KBM-7 (cell line): ENCODE measurements around the gene TNFAIP2.

Source experiments
- DNase-seq: peaks from one replicate; pipeline ENCODE4 v3.0.0-alpha.2; 2015
- in situ Hi-C: fragments of 300-500 bp; cut with MboI; formaldehyde crosslinking; loops from 2 replicates; pipeline ENCODE4 v1.14.3; 2020; ENCODE audit warnings: low sequenced_read_pairs, low pct_unique_long_range_greater_than_20kb, mixed read lengths

TNFAIP2 gene

DNA sequence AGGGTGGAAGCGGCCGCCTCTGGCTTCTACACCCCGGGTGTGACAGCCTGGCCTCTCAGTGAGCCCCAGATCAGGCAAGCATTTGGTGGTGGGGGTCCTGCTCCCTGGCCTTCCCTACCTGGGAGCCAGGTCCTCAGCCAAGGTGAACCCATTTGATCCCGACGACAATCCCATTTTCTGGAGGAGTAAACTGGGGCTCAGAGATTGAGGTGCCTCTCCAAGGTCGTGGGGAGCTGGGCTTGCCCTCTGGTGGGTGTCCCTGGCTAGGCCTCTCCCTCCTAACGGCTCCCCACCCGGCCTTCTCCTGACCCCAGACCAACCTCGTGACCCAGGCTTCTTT is 31.4 kb upstream of the TNFAIP2 start:
- in situ Hi-C loops: loop anchor here (25.0 kb wide), 1 partner anchor 195 kb away; no protein-coding TSS in a partner anchor
- no peak for DNase-seq

DNA sequence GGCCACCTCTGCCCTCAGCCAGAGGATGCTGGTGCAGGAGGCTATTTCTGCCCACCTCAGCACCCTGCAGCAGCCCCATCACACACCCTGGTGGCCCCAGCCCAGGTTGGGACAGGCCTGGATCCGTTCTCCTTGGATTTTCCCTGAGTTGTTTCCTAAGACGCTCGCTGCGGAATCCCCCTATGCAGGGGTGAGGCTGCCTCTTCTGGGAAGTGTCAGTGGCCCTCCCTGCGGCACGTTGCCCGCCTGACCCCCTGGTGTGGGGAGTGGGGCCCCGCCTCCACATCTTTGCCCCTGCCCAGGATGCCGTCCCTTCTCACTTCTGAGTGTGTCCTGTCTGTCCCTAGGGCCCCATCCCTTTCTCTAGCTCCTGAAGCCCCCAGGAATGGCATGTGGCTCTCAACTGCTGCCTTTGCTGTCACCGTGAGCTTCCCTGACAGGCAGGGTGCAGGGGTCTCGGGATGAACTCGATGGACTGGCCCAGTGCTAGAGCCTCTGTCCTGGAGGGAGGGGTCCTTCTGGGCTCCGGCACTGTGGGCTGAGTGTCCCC is 29.3 kb upstream of the TNFAIP2 start:
- in situ Hi-C loops: loop anchor here (25.0 kb wide), 1 partner anchor 193 kb away; no protein-coding TSS in a partner anchor
- DNase-seq: no peak

DNA sequence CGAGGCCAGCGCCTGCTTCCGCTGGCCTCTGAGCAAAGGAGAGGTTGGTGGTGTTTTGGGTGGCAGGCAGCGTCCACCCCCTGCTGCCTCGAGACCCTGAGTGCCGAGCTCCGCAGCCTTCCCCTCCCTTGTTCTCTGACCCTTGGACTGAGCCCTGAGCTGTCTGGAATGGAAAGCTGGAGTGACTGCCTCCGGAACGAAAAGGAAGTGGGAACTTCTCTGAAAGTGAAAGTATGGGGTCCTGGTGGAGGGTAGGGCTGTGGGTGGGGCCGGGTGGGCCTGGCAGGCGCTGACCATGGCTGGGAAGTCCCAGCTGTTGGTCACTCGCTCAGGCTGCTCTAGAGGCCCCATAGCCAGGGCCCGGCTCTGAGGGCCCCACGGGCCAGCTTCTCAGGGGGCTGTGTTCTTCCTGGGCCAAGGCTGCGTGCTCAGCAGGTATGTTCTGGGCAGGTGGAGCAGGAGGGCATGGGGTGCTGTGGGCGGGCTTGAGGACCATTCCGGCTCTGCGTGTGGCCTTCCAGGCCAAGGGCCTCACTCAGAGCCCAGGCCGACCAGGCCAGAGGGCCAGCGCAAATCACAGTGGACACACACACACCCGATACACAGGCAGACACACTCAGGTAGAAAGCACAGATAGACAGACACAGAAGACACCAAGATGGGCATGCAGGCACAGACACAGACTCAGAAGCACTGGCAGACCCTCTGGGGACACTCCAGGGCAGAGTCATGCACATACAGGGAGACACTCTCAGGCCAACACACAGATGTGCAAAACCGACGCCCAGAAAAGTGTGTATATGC is 28.7 kb upstream of the TNFAIP2 start, which contains the start of gene EXOC3L4:
Gene EXOC3L4, plus strand, starts transcription at position 320 of the 804 bp plus-strand sequence. CDS start 5,495 bp downstream, outside the sequence.
- no peak for DNase-seq
- in situ Hi-C loops: loop anchor here (25.0 kb wide), 1 partner anchor 193 kb away; no protein-coding TSS in a partner anchor

DNA sequence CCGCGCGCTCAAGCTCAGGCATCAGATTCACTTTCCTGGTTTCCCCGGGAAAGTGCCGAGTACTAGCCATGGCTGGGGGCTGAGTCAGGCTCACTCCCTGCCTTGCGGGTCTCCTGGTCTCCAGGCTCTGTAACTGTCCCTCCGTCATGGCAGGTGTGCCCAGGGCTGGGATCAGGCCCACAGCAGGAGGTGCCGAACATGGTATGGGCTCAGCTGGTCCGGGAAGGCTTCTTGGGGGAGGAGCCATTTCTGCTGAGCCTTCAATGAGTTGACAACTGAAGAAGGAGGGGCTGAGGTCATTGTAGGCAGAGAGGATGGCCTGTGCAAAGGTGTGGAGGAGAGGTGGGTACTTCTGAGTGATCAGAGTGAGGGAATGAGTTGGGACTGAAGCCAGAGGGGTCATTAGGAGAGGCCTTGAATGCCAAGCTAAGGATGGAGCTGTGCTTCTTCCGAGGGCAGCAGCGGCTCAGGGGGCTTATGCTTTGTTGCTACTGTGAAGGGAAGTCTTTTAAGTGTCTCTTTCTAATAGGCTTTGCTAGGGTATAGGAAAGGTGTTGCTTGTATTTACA is 28.0 kb upstream of the TNFAIP2 start:
- in situ Hi-C loops: loop anchor here (25.0 kb wide), 1 partner anchor 192 kb away; no protein-coding TSS in a partner anchor
- DNase-seq: no peak

DNA sequence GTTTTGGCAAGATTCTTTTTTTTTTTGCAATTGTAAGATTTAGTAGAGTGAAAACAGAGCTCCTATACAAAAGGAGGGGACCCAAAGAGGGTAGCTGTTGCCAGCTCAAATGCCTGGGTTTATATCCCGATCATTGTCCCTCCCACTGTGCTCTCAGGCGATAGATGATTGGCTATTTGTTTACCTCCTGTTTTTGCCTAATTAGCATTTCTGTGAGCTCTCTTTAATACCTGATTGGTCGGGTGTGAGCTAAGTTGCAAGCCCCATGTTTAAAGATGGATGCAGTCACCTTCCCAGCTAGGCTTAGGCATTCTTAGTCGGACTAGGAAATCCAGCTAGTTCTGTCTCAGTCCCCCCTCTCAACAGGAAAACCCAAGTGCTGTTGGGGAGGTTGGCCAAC is 26.9 kb upstream of the TNFAIP2 start:
- in situ Hi-C loops: loop anchor here (25.0 kb wide), 1 partner anchor 191 kb away; no protein-coding TSS in a partner anchor
- DNase-seq: no peak

DNA sequence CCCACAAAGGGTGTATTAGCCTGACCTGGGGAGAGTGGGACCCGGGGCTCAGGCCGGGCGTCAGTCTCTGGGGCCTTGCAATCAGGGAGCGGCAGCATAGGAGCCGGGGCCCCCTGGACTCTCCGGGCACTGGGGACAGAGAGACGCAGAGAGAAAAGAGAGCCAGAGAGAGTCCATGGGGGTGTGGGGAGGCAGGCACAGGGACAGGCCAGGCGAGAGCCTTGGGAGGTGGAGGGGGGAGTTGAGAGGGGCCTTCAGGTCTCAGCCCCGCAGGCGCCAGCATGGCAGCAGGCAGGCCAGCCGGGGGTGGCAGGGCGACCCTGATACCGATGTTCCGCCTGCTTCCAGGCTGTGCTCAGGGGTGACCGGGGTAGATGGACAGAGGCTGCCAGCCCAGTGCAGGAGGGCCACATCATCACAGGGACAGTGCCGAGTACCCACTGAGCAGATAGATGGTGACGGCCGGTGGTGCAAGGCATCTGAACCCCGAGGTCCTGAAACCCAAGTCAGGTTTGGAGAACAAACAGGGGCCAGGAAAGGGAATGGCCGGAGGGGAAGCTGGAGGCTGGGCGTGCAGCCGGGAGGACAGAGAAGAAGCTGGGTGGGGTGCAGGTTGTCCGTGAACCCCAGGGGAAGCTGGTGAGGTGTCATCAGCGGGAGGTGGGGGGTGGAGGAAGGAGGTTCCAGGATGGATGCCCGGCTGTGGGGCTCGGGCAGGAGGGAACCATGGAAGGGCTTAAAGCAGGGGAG is 25.8 kb upstream of the TNFAIP2 start:
- in situ Hi-C loops: loop anchor here (25.0 kb wide), 1 partner anchor 190 kb away; no protein-coding TSS in a partner anchor
- DNase-seq: no peak

DNA sequence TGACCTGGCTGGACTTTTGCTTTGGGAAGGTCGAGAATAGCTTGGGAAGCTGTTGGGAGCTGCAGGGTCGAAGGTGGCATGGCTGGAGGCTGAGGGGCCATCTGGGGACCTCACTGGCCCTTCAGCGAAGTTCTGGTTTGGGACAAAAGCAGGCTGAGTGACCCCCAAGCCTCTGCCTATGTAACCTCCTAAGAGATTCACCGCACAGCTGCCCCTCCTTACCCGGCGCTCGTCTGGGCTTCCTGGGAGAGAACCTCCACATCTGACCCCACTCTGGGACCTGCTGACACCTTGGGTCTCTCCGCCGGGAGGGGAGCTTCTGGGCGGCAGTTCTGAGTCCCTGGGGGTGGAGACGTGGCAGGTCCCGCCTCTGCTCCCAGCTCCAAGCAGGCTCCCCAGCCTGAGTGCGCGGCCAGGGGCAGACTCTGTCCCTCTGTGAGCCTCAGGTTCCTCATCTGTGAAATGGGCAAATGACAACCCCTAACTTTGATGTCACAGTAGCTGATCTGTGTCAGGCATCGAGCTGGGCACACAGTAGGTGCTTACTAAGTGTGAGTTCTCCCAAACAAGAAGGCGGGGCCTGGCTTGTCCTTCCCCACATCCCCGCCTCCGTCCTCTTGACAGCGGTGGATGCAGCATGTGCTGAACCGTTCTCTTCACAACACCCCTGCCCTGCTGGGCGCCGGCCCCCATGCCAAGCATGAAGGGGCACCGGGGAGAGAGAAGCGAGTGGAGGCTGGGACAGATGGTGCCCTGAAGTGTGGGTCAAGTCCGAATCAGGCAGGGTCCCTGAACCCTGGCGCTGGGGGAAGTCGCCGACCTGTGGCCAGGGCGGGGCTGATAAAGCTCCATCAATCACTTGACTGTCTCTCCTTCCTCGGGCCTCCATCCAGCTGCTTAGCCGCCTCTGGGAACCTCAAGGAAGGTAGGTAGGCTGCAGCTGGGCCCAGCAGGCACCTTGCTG is 25.0 kb upstream of the TNFAIP2 start:
- no peak for DNase-seq
- in situ Hi-C loops: loop anchor here (25.0 kb wide), 1 partner anchor 189 kb away; no protein-coding TSS in a partner anchor

DNA sequence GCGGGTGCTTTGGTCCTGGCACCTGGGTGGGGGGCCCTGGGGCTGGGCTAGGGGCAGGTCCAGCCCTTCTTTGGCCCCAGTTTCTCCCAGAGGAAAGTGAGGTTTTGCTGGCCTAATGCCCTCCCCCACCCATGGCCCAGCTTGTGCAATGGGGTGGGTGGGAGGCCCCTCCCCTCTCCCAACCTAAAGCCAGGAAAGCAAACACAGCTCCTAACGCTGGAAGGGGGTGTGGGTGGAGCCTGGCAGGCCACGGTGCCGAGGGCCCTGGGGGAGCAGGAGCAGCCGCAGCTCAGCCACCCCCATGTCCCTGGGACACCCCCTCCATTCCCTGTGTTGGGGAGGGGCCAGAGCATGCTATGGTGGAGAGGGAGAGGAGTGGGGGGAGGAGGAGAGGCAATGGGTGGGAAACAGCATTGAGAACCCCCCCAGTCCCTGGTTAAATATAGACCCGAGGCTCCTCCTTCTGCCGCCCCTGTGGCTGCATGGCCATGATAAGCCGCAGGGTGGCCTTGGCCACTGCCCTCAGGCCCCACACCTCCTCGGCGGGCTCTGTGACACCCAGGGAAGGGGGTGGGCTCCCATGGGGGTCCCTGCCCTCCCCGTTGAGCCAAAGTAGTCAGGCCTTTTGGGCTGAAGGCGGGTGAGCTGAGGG is 24.1 kb upstream of the TNFAIP2 start:
- DNase-seq: no peak
- in situ Hi-C loops: loop anchor here (25.0 kb wide), 1 partner anchor 188 kb away; no protein-coding TSS in a partner anchor

DNA sequence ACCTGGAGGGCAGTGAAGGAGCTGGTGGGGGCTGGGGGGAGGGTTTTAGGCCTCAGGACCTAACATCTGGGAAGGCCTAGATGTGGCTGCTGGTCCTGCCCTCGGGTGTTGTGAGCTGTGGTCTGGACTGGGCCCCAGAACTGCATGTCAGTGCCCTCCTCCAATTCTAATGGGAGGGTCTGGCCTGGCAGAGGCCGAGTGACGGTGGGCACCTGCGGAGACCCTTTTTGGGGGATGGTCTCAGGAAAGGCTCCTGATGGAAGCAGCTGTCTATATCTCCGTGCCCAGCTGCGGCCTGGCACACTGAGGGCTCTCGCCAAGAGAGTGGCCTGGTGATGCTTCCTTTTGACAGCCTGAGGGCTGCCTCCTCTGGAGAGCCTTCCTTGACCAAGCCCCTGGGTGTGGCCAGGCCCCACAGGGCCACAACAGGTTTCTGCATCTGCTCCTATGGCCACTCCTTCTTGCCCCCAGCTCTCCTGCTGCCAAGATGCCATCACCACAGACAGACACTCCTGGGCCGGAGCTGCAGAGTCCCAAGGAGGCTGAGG is 23.5 kb upstream of the TNFAIP2 start:
- DNase-seq: no peak
- in situ Hi-C loops: loop anchor here (25.0 kb wide), 1 partner anchor 187 kb away; no protein-coding TSS in a partner anchor

DNA sequence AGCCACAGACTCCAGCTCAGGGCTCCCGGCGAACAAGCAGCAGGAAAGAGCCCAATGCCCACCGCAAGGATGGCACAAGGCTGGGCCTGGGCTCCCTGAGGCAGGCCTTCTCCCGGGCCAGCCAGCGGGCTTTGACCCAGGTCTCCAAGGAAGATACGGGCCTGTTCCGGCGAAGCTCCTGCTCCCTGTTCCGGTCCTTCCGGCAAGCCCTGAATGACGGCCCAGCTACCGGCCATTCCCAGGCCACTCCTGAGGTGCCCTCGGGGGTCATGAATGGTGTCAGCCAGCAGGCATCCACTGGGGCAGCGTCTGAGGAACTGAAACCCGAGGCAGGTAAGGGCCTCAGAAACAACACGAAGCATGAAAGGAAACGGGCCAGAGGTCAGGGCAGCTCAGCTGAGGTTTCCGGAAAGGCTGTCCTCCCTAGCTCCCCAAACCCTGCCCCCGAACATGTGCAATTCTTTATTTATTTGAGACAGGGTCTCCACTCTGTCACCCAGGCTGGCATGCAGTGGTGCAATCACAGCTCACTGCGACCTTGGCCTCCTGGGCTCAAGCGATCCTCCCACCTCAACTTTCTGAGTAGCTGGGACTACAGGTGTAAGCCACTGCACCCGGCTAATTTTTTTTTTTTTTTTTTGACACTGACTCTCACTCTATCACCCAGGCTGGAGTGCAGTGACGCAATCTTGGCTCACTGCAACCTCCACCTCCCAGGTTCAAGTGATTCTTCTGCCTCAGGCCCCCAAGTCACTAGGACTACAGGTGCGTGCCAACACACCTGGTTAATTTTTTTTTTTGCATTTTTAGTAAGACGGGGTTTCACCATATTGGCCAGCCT is 22.8 kb upstream of the TNFAIP2 start:
- no peak for DNase-seq
- in situ Hi-C loops: no loop called here

DNA sequence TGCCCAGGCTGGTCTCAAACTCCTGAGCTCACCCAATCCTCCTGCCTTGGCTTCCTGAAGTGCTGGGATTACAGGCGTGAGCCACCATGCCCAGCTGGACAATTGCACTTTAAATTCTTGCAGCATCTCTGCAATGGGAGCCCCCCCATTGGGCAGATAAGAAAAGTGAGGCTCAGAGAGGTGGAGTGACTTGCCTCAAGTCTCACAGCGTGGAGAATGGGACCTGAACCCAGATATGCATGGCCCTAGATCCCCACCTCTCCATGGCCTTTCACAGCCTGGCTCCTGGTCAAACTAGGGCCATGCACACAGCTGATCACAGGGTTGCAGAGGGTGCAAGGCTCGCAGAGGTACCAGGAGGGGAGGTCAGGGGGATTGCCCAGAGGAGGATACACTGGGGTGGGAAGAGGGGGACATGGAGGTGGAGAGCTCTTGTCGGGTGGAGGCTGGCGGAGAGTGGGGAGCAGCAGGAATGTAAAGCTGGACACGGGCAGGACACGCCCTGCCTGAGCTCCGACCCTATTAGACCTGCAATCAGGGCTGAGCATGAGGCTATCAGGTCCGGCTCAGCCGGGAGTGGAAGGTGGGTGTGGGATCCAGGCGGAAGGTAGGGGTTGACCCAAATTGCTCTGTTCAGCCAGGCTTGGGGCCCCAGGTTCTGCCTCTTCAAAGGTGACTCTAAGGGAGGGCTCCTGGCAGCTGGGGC is 21.9 kb upstream of the TNFAIP2 start:
- no peak for DNase-seq
- in situ Hi-C loops: no loop called here

DNA sequence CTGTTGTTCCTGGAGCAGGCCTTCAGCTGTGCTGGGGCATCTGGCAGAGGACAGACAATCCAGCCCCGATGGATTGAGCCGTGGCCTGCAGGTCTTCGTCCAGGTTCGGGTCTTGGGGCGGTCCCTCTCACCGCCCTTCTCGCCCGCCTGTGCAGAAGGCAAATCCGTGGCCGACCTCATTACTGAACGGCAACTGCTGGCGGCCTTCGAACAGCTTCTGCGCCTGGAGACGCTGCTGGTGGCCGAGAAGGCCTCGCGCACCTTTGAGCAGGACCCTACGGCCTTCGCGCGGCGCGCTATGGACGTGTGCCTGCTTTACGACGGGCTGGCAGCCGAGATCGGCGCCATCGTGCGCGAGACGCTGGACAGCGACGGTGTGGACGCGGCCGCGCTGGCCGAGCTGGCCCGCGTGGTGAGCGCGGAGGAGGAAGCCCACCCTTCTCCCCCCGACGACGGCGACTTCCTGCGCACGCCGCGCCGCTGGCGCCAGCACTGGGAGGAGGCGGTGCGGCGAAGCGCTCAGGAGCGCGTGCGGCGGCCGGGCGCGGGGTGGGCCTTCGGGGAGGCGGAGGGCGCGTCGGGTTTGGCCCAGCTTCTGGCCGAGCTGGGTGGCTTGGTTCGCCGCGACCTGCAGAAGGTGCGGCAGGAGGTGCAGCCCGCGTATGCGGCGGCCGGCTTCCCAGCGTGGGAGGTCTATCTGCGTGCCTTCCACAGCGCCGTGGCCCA is 21.1 kb upstream of the TNFAIP2 start:
- DNase-seq: no peak
- in situ Hi-C loops: no loop called here

DNA sequence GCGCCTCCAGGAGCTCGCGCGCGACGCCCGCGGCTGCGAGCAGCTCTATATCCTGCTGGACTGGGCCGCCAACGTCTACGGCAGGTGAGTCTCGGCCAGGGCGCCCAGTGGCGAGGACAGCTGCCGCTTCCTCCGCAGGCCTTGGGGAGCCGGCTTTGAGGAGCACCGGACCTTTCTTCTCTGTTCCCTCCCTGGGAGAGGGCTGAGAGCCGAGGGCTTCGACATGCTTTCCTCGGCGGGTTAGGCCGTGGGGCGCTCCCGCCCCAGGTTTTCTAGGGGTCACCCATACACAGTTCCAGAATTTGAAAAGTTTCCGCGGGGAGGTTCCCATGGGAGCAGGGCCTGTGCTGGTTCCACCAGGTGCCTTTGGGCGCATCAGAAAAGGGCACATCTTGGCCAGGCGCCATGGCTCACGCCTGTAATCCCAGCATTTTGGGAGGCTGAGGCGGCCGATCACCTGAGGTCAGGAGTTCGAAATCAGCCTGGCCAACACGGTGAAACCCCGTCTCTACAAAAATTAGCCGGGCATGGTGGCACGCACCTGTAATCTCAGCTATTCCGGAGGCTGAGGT is 20.5 kb upstream of the TNFAIP2 start:
- in situ Hi-C loops: no loop called here

DNA sequence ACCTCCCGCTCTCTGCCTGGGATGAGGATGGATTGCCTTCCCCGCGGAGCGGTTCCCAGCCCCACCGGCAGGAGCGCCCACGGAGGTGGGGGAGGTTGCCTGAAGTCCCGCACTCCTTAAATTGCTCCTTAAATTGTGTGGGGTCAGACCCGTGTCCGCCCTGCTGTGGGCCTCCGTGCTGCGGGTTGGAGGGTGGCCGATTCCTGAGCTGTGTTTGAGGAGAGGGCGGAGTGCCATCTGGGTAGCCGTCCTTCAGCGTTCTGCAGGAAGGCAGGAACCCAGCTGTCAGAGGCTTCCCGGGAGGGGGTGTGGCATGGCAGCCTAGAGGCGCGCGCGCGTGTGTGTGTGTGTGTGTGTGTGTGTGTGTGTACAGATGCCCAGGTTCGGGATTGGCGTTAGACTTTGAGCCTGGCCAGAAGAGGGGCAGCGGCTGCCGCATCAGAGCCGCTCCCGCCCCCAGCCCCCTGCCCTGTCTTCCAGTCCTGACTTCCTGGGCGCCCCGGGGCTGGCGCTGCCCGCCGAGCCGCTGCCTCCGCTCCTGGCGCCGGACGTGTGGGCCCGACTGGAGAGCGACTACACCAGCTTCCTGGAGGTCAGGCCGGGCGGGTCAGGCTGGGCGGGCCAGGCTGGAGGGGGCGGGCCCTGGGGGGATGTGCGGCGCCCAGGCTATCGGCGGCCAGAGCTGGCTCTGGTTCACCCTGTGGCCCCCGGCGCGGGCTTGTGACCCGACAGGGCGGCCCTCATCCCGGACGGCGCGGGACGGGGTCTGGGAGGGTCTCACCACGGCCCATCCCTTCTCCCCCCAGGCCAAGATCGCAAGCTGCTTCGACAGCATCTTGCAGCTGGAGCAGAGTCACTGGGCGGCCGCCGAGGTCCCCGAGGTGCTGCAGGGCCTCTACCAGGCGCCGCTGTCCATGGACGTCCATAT is 19.5 kb upstream of the TNFAIP2 start:
- in situ Hi-C loops: no loop called here
- DNase-seq: peak; percentile 53

More for the DNA sequence above, 20.5 kb upstream of the TNFAIP2 start:
- DNase-seq: no peak
